Right lobe of liver (tissue), 4 donors: ENCODE data around the gene NOS3.

Source experiments
- POLR2A ChIP-seq: fragments of 450-650 bp; IDR thresholded peaks from one replicate; pipeline ENCODE4 v1.6.1; 2017; ENCODE audit warnings: antibody characterized with exemption, mild to moderate bottlenecking
- TF ChIP-seq, protein P1 (sequence below), 4 donors: fragments of 200-600 bp in 3 of 4; fragments of 450-650 bp in 1 of 4; IDR thresholded peaks; one replicate each; pipeline versions ENCODE4 v1.5.1 to v1.8.0; 2016 to 2022; ENCODE audit warnings: antibody characterized with exemption in 4 of 4, mild to moderate bottlenecking in 2 of 4
- donor health status: DM: no; HTN: no; CAD: no.
- donor health status: DM: no; HTN: no; CAD: no.
- donor health status: DM: no; HTN: yes; CAD: no.

DNA sequence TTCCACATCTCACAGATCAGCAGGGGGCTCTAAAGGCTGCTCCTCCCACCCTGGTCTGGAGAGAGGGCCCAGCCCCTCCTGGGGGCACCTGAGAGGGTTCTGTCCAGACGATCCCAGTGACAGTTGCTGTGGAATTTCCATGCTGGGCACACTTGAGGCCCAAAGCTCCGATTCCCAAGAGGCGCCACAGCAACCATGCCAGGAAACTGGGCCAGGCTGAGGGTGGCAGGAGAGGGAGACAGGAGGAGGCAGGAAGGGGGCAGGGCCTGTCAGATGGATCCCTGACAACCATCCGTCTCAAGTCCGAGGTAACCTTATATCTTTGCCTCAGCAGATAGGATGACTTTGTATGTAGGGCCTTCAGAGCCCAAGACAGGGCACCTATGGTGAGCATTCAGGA, 4.3 kb upstream of the NOS3 start:
- TF ChIP-seq, protein P1, sequence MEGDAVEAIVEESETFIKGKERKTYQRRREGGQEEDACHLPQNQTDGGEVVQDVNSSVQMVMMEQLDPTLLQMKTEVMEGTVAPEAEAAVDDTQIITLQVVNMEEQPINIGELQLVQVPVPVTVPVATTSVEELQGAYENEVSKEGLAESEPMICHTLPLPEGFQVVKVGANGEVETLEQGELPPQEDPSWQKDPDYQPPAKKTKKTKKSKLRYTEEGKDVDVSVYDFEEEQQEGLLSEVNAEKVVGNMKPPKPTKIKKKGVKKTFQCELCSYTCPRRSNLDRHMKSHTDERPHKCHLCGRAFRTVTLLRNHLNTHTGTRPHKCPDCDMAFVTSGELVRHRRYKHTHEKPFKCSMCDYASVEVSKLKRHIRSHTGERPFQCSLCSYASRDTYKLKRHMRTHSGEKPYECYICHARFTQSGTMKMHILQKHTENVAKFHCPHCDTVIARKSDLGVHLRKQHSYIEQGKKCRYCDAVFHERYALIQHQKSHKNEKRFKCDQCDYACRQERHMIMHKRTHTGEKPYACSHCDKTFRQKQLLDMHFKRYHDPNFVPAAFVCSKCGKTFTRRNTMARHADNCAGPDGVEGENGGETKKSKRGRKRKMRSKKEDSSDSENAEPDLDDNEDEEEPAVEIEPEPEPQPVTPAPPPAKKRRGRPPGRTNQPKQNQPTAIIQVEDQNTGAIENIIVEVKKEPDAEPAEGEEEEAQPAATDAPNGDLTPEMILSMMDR (IDR thresholded peaks at IDR 0.05) = no peak
- TF ChIP-seq POLR2A = no peak
